CD14-positive monocyte (primary cell): Measurements from ENCODE around the gene EGFLAM. TPM values are rescaled to one million over a fixed set of nuclear protein-coding genes. Genes with fewer than 3 reads are reported as not detected.

ENCODE experiments used
- DNase-seq, 3 donors: peaks; one replicate each; pipeline ENCODE4 v3.0.0-alpha.2; 2011 to 2022
- H2AFZ ChIP-seq: 2 replicates; pipeline ENCODE4 v1.6.0; 2012; ENCODE audit warnings: mild to moderate bottlenecking, low read depth, low read length, inconsistent platforms; ENCODE audit not compliant: insufficient read depth, poor library complexity, severe bottlenecking
- H3K27ac ChIP-seq, 2 donors: 1 replicate in 1 of 2; 2 replicates in 1 of 2; pipeline ENCODE4 v1.5.1; 2012 to 2013; ENCODE audit warnings: low read length in 2 of 2, control low read depth in 1 of 2, inconsistent platforms in 1 of 2, low read depth in 1 of 2, mild to moderate bottlenecking in 1 of 2
- H3K27me3 ChIP-seq, 2 donors: one replicate each; pipeline versions ENCODE4 v1.6.0 to v1.6.1; 2011 to 2013; ENCODE audit warnings: low read length in 2 of 2; ENCODE audit not compliant: control insufficient read depth in 2 of 2, insufficient read depth in 2 of 2
- H3K36me3 ChIP-seq, 2 donors: replicated peaks in 1 of 2; 1 replicate in 1 of 2; 2 replicates in 1 of 2; pipeline versions ENCODE4 v1.5.1 to v1.6.1; 2012 to 2013; ENCODE audit warnings: low read length in 2 of 2, control low read depth in 1 of 2, inconsistent platforms in 1 of 2, mild to moderate bottlenecking in 1 of 2; ENCODE audit not compliant: insufficient read depth in 2 of 2, control insufficient read depth in 1 of 2
- H3K4me1 ChIP-seq, 2 donors: 1 replicate in 1 of 2; 2 replicates in 1 of 2; pipeline versions ENCODE4 v1.5.1 to v1.6.1; 2012 to 2013; ENCODE audit warnings: low read length in 2 of 2, control low read depth in 1 of 2, inconsistent platforms in 1 of 2, mild to moderate bottlenecking in 1 of 2, moderate library complexity in 1 of 2; ENCODE audit not compliant: insufficient read depth in 2 of 2, control insufficient read depth in 1 of 2
- H3K4me2 ChIP-seq: replicated peaks from 2 replicates; pipeline ENCODE3; 2012; ENCODE audit warnings: low read length, moderate library complexity, mild to moderate bottlenecking; ENCODE audit not compliant: poor library complexity, severe bottlenecking; ENCODE audit errors: extremely low read depth
- H3K4me3 ChIP-seq, 3 experiments: fragments of 200-600 bp in 1 of 3; sonication (generic) in 1 of 3; replicated peaks in 1 of 3; 1 replicate in 2 of 3; 2 replicates in 1 of 3; pipeline ENCODE4 v1.5.1; 2011 to 2013; ENCODE audit warnings: low read length in 3 of 3, mild to moderate bottlenecking in 3 of 3, control low read depth in 2 of 3, low read depth in 2 of 3, inconsistent platforms in 1 of 3, moderate library complexity in 1 of 3
- H3K79me2 ChIP-seq: 2 replicates; pipeline ENCODE4 v1.6.0; 2012; ENCODE audit warnings: mild to moderate bottlenecking, control low read depth, inconsistent platforms, low read length, moderate library complexity; ENCODE audit not compliant: insufficient read depth
- H3K9ac ChIP-seq: 2 replicates; pipeline ENCODE4 v1.6.0; 2017; ENCODE audit warnings: low read length, mild to moderate bottlenecking; ENCODE audit not compliant: insufficient read depth, poor library complexity, severe bottlenecking
- H3K9me3 ChIP-seq, 2 donors: replicated peaks in 1 of 2; 1 replicate in 1 of 2; 2 replicates in 1 of 2; pipeline versions ENCODE4 v1.5.1 to v1.6.1; 2012 to 2013; ENCODE audit warnings: low read length in 2 of 2, control low read depth in 1 of 2; ENCODE audit not compliant: control insufficient read depth in 1 of 2, insufficient read depth in 1 of 2
- H4K20me1 ChIP-seq: 2 replicates; pipeline ENCODE4 v1.6.0; 2012; ENCODE audit warnings: mild to moderate bottlenecking, low read length, control low read depth, moderate library complexity; ENCODE audit not compliant: insufficient read depth
- H3K27ac Mint-ChIP-seq, 7 donors: one replicate each; pipeline ENCODE4 v1.8.0; 2020; ENCODE audit warnings: mild to moderate bottlenecking in 7 of 7, mixed read lengths in 7 of 7, moderate library complexity in 6 of 7, inconsistent platforms in 2 of 7
- H3K27me3 Mint-ChIP-seq, 3 donors: one replicate each; pipeline ENCODE4 v1.8.0; 2021 to 2022; ENCODE audit warnings: low read depth in 3 of 3, mild to moderate bottlenecking in 3 of 3, mixed read lengths in 3 of 3, moderate library complexity in 3 of 3, inconsistent platforms in 1 of 3
- H3K36me3 Mint-ChIP-seq, 2 donors: one replicate each; pipeline ENCODE4 v1.8.0; 2020; ENCODE audit warnings: mixed read lengths in 2 of 2, inconsistent platforms in 1 of 2, mild to moderate bottlenecking in 1 of 2
- H3K4me1 Mint-ChIP-seq: one replicate; pipeline ENCODE4 v1.8.0; 2020; ENCODE audit warnings: mild to moderate bottlenecking, mixed read lengths
- H3K4me3 Mint-ChIP-seq, 2 donors: one replicate each; pipeline ENCODE4 v1.8.0; 2020; ENCODE audit warnings: mild to moderate bottlenecking in 2 of 2, mixed read lengths in 2 of 2, moderate library complexity in 1 of 2
- H3K9me3 Mint-ChIP-seq, 7 donors: one replicate each; pipeline ENCODE4 v1.8.0; 2020 to 2022; ENCODE audit warnings: mixed read lengths in 7 of 7, mild to moderate bottlenecking in 6 of 7, moderate library complexity in 6 of 7, inconsistent platforms in 2 of 7
- WGBS: methylation state at CpG from one replicate; pipeline ENCODE4 v1.1.5; 2013; ENCODE audit warnings: missing lambda C conversion rate; ENCODE audit not compliant: insufficient coverage; 5-methylcytosine and 5-hydroxymethylcytosine counted together
- intact Hi-C, 2 donors: fragments of 100-400 bp; cut with micrococcal nuclease; formaldehyde crosslinking; loops; one replicate each; pipeline versions ENCODE4 v1.15.0 to v1.15.1; 2023
- polyA plus RNA-seq, 3 donors: library from polyadenylated mRNA; depleted of rRNA in 1 of 3; unstranded in 2 of 3; stranded (reverse) in 1 of 3; fragments of 300-500 nt in 2 of 3; fragments of >200 nt in 1 of 3; fragmentation: Illumina TruSeq in 2 of 3; gene quantifications; 1 replicate in 2 of 3; 2 replicates in 1 of 3; pipeline ENCODE4 v1.2.3, GENCODE V29; 2012 to 2021
- TF ChIP-seq, protein P1 (sequence below): fragments of 200-600 bp; IDR thresholded peaks from one replicate; pipeline ENCODE4 v1.8.0; 2022; ENCODE audit warnings: antibody characterized with exemption, mild to moderate bottlenecking

EGFLAM gene
- polyA plus RNA-seq, 3 donors: not detected

DNA sequence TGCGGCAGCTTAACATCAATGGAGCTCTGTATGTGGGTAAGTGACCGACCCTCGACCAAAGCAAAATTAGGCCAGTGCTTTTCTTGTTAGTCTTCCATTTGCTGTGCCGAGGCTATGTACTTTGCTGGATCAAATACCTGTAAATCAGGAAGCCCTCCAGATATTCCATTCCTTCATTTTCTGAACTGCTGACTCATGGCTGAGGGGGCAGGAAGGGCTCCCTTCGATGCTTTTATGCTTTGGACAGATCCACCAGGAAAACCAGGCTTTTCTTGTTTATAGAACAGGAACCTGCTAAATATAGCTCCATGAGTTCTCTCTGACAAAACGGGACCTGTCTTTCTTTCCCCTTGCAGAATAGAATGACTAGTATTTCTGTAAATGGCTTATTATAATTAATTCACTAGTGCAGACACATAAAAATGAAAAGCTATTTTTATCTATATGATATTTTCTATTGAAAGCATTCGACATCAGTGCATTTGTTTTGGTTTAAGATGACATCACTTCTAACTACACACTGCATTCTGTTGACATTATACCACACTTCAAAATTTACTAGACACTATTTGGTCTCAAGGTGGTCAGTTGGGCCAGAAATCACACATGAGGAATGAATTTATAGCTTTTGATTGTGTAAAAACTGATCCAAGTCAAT, 204.7 kb downstream of the EGFLAM start:
- Mint-ChIP-seq H3K27ac (peak overlapping the region in 1 of 7 donors; percentile 51), H3K9me3 (peaks cover 0 to 29% (median 23%) of the 10 kb centered on the region in 7 donors), H3K4me3 (no peak overlapping the region), H3K27me3 (peaks cover 32 to 48% (median 48%) of the 10 kb centered on the region in 3 donors), H3K4me1 (no peaks in the 10 kb centered on the region), H3K36me3 (no peaks in the 10 kb centered on the region)
- H3K27ac ChIP-seq: no peak overlapping the region
- H3K9ac ChIP-seq: no peak overlapping the region
- no peaks in the 10 kb centered on the region for H3K79me2 ChIP-seq
- H3K36me3 ChIP-seq: no peaks in the 10 kb centered on the region
- 92% methylated on average over 2 of the region's 7 CpGs for WGBS
- peaks cover 82 to 98% of the 10 kb centered on the region in 2 donors for H3K27me3 ChIP-seq
- H3K4me2 ChIP-seq: no peak overlapping the region
- TF ChIP-seq, protein P1, sequence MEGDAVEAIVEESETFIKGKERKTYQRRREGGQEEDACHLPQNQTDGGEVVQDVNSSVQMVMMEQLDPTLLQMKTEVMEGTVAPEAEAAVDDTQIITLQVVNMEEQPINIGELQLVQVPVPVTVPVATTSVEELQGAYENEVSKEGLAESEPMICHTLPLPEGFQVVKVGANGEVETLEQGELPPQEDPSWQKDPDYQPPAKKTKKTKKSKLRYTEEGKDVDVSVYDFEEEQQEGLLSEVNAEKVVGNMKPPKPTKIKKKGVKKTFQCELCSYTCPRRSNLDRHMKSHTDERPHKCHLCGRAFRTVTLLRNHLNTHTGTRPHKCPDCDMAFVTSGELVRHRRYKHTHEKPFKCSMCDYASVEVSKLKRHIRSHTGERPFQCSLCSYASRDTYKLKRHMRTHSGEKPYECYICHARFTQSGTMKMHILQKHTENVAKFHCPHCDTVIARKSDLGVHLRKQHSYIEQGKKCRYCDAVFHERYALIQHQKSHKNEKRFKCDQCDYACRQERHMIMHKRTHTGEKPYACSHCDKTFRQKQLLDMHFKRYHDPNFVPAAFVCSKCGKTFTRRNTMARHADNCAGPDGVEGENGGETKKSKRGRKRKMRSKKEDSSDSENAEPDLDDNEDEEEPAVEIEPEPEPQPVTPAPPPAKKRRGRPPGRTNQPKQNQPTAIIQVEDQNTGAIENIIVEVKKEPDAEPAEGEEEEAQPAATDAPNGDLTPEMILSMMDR: no peak
- H2AFZ ChIP-seq: no peak overlapping the region
- H3K4me1 ChIP-seq: no peaks in the 10 kb centered on the region
- intact Hi-C loops: no loop called here
- no peak overlapping the region for H3K4me3 ChIP-seq
- no peak for DNase-seq
- H3K9me3 ChIP-seq: peaks cover 19 to 70% of the 10 kb centered on the region in 2 donors
- no peaks in the 10 kb centered on the region for H4K20me1 ChIP-seq

DNA sequence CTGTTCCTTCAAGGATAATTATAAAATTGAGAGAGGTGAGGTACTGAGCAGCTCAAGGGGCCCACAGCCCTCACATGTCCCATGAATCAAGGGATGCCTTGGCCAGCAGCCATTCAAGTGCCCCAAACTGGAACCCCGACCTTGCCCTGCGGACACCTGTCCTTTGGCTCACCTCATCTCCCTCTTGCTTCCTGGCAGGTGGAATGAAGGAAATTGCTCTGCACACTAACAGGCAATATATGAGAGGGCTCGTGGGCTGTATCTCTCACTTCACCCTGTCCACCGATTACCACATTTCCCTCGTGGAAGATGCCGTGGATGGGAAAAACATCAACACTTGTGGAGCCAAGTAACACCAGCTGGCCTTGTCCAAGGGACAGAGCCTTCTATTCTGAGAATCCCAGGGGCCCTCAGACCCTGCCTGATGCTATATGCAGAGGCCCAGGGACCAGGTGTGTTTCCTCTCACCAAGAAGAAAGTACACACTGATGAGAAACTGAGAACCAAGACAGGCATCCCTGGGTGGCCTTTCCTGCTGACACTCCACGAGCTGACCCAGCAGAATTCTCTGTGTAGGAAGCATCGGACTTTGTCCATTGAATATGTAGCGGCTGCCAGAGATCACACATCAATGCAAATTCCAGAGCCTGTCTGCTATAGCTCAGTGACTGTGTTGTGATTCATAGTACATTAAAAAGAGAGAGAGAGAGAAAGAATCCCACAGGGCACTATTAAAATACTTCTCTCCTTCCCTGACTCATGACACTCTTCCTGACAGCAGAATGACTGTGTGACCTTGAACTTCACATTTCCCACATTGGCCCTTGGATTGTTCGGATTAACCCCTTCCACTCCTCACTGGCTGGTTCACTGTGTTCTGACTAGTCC, 205.5 kb downstream of the EGFLAM start:
- H3K36me3 Mint-ChIP-seq: no peaks in the 10 kb centered on the region
- H3K27me3 Mint-ChIP-seq: peaks cover 24 to 48% (median 40%) of the 10 kb centered on the region in 3 donors
- Histone ChIP-seq H3K27ac (no peak overlapping the region), H3K4me3 (no peak overlapping the region), H4K20me1 (no peaks in the 10 kb centered on the region), H2AFZ (no peak overlapping the region), H3K79me2 (no peaks in the 10 kb centered on the region), H3K36me3 (no peaks in the 10 kb centered on the region), H3K9me3 (peaks cover 13 to 62% of the 10 kb centered on the region in 2 donors), H3K4me1 (no peaks in the 10 kb centered on the region), H3K27me3 (peaks cover 83 to 98% of the 10 kb centered on the region in 2 donors), H3K9ac (no peak overlapping the region), H3K4me2 (no peak overlapping the region)
- no peak for DNase-seq
- H3K4me3 Mint-ChIP-seq: no peak overlapping the region
- WGBS: 89% methylated on average over 4 of the region's 10 CpGs
- no peaks in the 10 kb centered on the region for H3K4me1 Mint-ChIP-seq
- TF ChIP-seq, protein P1: no peak
- peaks cover 0 to 23% (median 20%) of the 10 kb centered on the region in 7 donors for H3K9me3 Mint-ChIP-seq
- H3K27ac Mint-ChIP-seq: no peak overlapping the region
- intact Hi-C loops: no loop called here
